A549 (cell line): ENCODE results near the gene SERPINE2. TPM values are rescaled to one million over a fixed set of nuclear protein-coding genes. Genes with fewer than 3 reads are reported as not detected.

ENCODE experiments used
- ATAC-seq, 2 experiments: fragments of 200-7000 bp in 1 of 2; fragments of >200 bp in 1 of 2; cut with Nextera tagmentation in 1 of 2; cut with Tn5 transposase in 1 of 2; 3 replicates each; pipeline versions ENCODE4 v1.8.0 to v1.9.1; 2018 to 2020; ENCODE audit warnings: mild to moderate bottlenecking in 1 of 2, moderate library complexity in 1 of 2
- CTCF ChIA-PET: fragments of 300-600 bp; sonication (Branson Sonifier 250); formaldehyde crosslinking; extraction: SDS; loops from one replicate; lab custom pipeline; 2021; ENCODE audit warnings: antibody characterized with exemption, inconsistent platforms; lab: Yijun Ruan, JAX
- POLR2A ChIA-PET: fragments of 350-600 bp; formaldehyde crosslinking; extraction: SDS; loops from one replicate; lab custom pipeline; 2021; ENCODE audit warnings: antibody characterized with exemption, inconsistent platforms; lab: Yijun Ruan, JAX
- DNase-seq, 2 experiments: peaks; one replicate each; pipeline versions ENCODE4 v3.0.0 to v3.0.0-alpha.2; 2011 to 2016; ENCODE audit warnings: low read depth in 1 of 2, low spot score in 1 of 2
- FAIRE-seq: peaks from 2 replicates; lab custom pipeline; 2011; peaks lifted over from hg19 to GRCh38; lab: Jason Lieb, UNC
- H3K27ac ChIP-seq, 2 experiments: fragments of >200 bp; sonication (Bioruptor Twin); formaldehyde crosslinking; 3 replicates each; pipeline ENCODE4 v1.5.1; 2016 to 2017
- H3K4me1 ChIP-seq: fragments of >200 bp; sonication (Bioruptor Twin); formaldehyde crosslinking; 3 replicates; pipeline ENCODE4 v1.6.1; 2016
- H3K4me2 ChIP-seq: fragments of >200 bp; sonication (Bioruptor Twin); formaldehyde crosslinking; 3 replicates; pipeline ENCODE4 v1.6.1; 2016
- H3K4me3 ChIP-seq: fragments of >200 bp; sonication (Bioruptor Twin); formaldehyde crosslinking; 3 replicates; pipeline ENCODE4 v1.5.1; 2016
- H3K9me3 ChIP-seq: fragments of >200 bp; sonication (Bioruptor Twin); formaldehyde crosslinking; 3 replicates; pipeline ENCODE4 v1.6.1; 2016
- BHLHE40 ChIP-seq: IDR thresholded peaks from 2 replicates; pipeline ENCODE4 v1.6.1; 2012; ENCODE audit warnings: low read depth, low read length, inconsistent platforms
- CBX2 ChIP-seq: fragments of 200-600 bp; sonication (generic); IDR thresholded peaks from 2 replicates; pipeline ENCODE4 v1.6.1; 2016; ENCODE audit warnings: low read depth, mild to moderate bottlenecking, borderline replicate concordance
- EHMT2 ChIP-seq: fragments of 200-600 bp; sonication (generic); IDR thresholded peaks from 2 replicates; pipeline ENCODE4 v1.6.1; 2016; ENCODE audit warnings: antibody characterized with exemption, low read depth, mild to moderate bottlenecking, moderate library complexity
- ELK1 ChIP-seq: fragments of 150-350 bp; IDR thresholded peaks from 2 replicates; pipeline ENCODE4 v1.6.1; 2014; ENCODE audit warnings: low read depth, mild to moderate bottlenecking, low read length
- FOSB ChIP-seq: fragments of 250-450 bp; sonication (Bioruptor Pico); IDR thresholded peaks from 2 replicates; pipeline ENCODE4 v1.5.0; 2020; ENCODE audit warnings: mild to moderate bottlenecking, moderate library complexity
- GATA3 ChIP-seq: IDR thresholded peaks from 2 replicates; pipeline ENCODE4 v1.6.1; 2012; ENCODE audit warnings: borderline replicate concordance
- HMGXB4 ChIP-seq: fragments of 250-450 bp; sonication (Bioruptor Pico); IDR thresholded peaks from 2 replicates; pipeline ENCODE4 v1.5.0; 2021; ENCODE audit warnings: mild to moderate bottlenecking, moderate library complexity, borderline replicate concordance
- KDM1A ChIP-seq: fragments of 200-600 bp; sonication (generic); IDR thresholded peaks from 2 replicates; pipeline ENCODE4 v1.6.1; 2016; ENCODE audit warnings: low read depth, mild to moderate bottlenecking
- MAFK ChIP-seq: fragments of 450-650 bp; IDR thresholded peaks from 2 replicates; pipeline ENCODE4 v1.6.1; 2014; ENCODE audit not compliant: partially characterized antibody
- MAZ ChIP-seq: fragments of 150-350 bp; IDR thresholded peaks from 2 replicates; pipeline ENCODE4 v1.6.1; 2014; ENCODE audit warnings: antibody characterized with exemption, low read depth, low read length, borderline replicate concordance
- NFE2L2 ChIP-seq: fragments of 150-350 bp; conservative IDR thresholded peaks from 2 replicates; pipeline ENCODE4 v1.6.1; 2014; ENCODE audit warnings: low read length
- PHF8 ChIP-seq: fragments of 200-600 bp; sonication (generic); IDR thresholded peaks from 2 replicates; pipeline ENCODE4 v1.6.1; 2016; ENCODE audit warnings: low read depth, mild to moderate bottlenecking, antibody characterized with exemption, moderate library complexity, borderline replicate concordance
- POLR2AphosphoS2 ChIP-seq: conservative IDR thresholded peaks from 2 replicates; pipeline ENCODE4 v1.6.1; 2012; ENCODE audit warnings: low read length, improper control_type of control experiment, inconsistent platforms
- RCOR1 ChIP-seq: fragments of 150-350 bp; IDR thresholded peaks from 2 replicates; pipeline ENCODE4 v1.6.1; 2014; ENCODE audit warnings: antibody characterized with exemption, low read length, low read depth
- REST ChIP-seq: fragments of 200-600 bp; sonication (generic); IDR thresholded peaks from 2 replicates; pipeline ENCODE4 v1.6.1; 2016; ENCODE audit warnings: antibody characterized with exemption, mild to moderate bottlenecking, moderate library complexity
- RFX5 ChIP-seq: fragments of 450-650 bp; IDR thresholded peaks from 2 replicates; pipeline ENCODE4 v1.7.1; 2014; ENCODE audit warnings: antibody characterized with exemption, mild to moderate bottlenecking, moderate library complexity
- SMC3 ChIP-seq: fragments of >200 bp; sonication (Bioruptor Twin); formaldehyde crosslinking; IDR thresholded peaks from 3 replicates; pipeline ENCODE4 v1.6.1; 2018; ENCODE audit warnings: inconsistent platforms
- SREBF2 ChIP-seq: fragments of 450-650 bp; IDR thresholded peaks from 2 replicates; pipeline ENCODE4 v1.6.1; 2014; ENCODE audit warnings: mild to moderate bottlenecking, moderate library complexity
- ZFP36 ChIP-seq: fragments of 450-650 bp; IDR thresholded peaks from 2 replicates; pipeline ENCODE4 v1.6.1; 2014; ENCODE audit warnings: borderline replicate concordance; ENCODE audit not compliant: partially characterized antibody
- ZNF302 ChIP-seq: fragments of 250-450 bp; sonication (Bioruptor Pico); IDR thresholded peaks from 2 replicates; pipeline ENCODE4 v1.9.0; 2021; ENCODE audit warnings: inconsistent platforms, mild to moderate bottlenecking, moderate library complexity
- WGBS: methylation state at CpG from one replicate; pipeline ENCODE4 v1.1.6; 2017; ENCODE audit errors: missing lambda C conversion rate; 5-methylcytosine and 5-hydroxymethylcytosine counted together
- polyA plus RNA-seq, 4 experiments: library from polyadenylated mRNA; depleted of rRNA in 3 of 4; stranded (reverse); fragments of >200 nt; fragmentation: RNase III in 1 of 4; extraction: RNeasy Plus Mini Kit Qiagen cat#74134 plus additional on column Dnase treatment in 1 of 4; gene quantifications; 2 replicates in 3 of 4; 3 replicates in 1 of 4; pipeline ENCODE4 v1.2.3, GENCODE V29; 2011 to 2017
- TF ChIP-seq, protein P1 (sequence below): fragments of >200 bp; sonication (Bioruptor Twin); formaldehyde crosslinking; IDR thresholded peaks from 2 replicates; pipeline ENCODE4 v1.6.1; 2016
- TF ChIP-seq, protein P2 (sequence below): fragments of >200 bp; sonication (Bioruptor Twin); formaldehyde crosslinking; IDR thresholded peaks from 3 replicates; pipeline ENCODE4 v1.6.1; 2016

The SERPINE2 gene
- polyA plus RNA-seq, 2 of the 4 experiments (the other 2 are of a cell fraction), result 58.6 to 88.2 TPM

DNA sequence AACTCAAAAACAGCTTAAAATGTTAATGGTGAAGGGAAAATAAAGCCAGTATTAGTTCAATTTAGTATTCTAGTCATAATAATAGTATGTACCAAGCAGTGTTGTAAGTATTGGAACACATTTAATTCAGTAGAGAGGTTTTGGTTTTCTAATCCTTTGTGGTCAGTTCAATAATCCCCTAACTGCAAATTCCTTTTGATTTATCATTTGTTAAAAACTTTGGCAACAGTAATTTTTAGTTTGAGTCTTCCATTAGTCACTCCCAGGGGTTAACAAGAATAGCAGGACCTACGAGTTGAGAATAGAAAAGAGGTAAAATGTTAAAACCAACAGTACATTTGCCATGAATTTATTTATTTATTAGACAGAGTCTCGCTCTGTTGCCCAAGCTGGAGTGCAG lies 71.1 kb downstream of the SERPINE2 start:
- no peak for FAIRE-seq
- no peak for ATAC-seq
- no peak for TF ChIP-seq KDM1A
- TF ChIP-seq RFX5, result no peak
- TF ChIP-seq FOSB (CRISPR knock-in tag), result no peak
- no peak for TF ChIP-seq ZNF302 (CRISPR knock-in tag)
- TF ChIP-seq SREBF2, result no peak
- TF ChIP-seq MAFK, result no peak
- no peak for TF ChIP-seq EHMT2
- no peak for TF ChIP-seq GATA3
- no peak for TF ChIP-seq MAZ
- no peak for TF ChIP-seq NFE2L2
- TF ChIP-seq REST, result no peak
- no peak for TF ChIP-seq RCOR1
- TF ChIP-seq ZFP36, result no peak
- TF ChIP-seq SMC3, result no peak
- no peak for TF ChIP-seq BHLHE40
- TF ChIP-seq HMGXB4 (CRISPR knock-in tag), result no peak
- TF ChIP-seq, protein P1, sequence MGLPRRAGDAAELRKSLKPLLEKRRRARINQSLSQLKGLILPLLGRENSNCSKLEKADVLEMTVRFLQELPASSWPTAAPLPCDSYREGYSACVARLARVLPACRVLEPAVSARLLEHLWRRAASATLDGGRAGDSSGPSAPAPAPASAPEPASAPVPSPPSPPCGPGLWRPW, result no peak
- TF ChIP-seq PHF8, result no peak
- no peak for TF ChIP-seq ELK1
- Histone ChIP-seq H3K4me3 (no peak overlapping the region), H3K4me2 (no peak overlapping the region), H3K9me3 (no peaks in the 10 kb centered on the region), H3K4me1 (no peaks in the 10 kb centered on the region), H3K27ac (no peak overlapping the region)
- 88% methylated on average over 2 of the region's 2 CpGs for WGBS
- ChIA-PET CTCF (interaction anchor here (0.6 to 8.6 kb wide), 8 partner anchors 9 to 675 kb away, joined by 3 to 148 read pairs (median 5); partner anchors contain the start of gene MRPL44), POLR2A (no interaction called here)
- no peak for DNase-seq

DNA sequence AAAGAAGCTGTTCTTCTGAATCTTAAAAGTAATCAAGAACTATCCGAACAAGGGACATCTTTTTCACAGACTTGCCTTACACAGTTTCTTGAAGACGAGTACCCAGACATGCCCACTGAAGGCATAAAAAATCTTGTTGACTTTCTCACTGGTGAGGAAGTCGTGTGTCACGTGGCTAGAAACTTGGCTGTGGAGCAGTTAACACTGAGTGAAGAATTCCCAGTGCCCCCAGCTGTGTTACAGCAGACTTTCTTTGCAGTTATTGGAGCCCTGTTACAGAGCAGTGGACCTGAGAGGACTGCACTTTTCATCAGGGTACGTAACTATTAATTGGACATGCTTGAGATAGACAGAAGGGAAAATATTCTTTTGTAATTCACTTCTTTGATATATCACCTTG lies 79.4 kb downstream of the SERPINE2 start:
- TF ChIP-seq SREBF2 (no peak), MAZ (no peak), CBX2 (no peak), PHF8 (no peak), POLR2AphosphoS2 (no peak), BHLHE40 (no peak)
- TF ChIP-seq, protein P2, sequence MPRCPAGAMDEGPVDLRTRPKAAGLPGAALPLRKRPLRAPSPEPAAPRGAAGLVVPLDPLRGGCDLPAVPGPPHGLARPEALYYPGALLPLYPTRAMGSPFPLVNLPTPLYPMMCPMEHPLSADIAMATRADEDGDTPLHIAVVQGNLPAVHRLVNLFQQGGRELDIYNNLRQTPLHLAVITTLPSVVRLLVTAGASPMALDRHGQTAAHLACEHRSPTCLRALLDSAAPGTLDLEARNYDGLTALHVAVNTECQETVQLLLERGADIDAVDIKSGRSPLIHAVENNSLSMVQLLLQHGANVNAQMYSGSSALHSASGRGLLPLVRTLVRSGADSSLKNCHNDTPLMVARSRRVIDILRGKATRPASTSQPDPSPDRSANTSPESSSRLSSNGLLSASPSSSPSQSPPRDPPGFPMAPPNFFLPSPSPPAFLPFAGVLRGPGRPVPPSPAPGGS, result no peak
- no peak overlapping the region for H3K27ac ChIP-seq
- 76% methylated on average over 5 of the region's 5 CpGs for WGBS
- no peaks in the 10 kb centered on the region for H3K9me3 ChIP-seq
- FAIRE-seq, result no peak
- DNase-seq, result no peak
- H3K4me2 ChIP-seq, result peak overlapping the region; percentile 86; the same call in 1 of the 3 replicates
- ATAC-seq, result no peak
- no peak overlapping the region for H3K4me3 ChIP-seq
- ChIA-PET POLR2A (no interaction called here), CTCF (interaction anchor here (3.9 kb wide), 1 partner anchor 11 kb away, joined by 31 read pairs; no protein-coding TSS in a partner anchor)
- H3K4me1 ChIP-seq, result peaks cover 21% of the 10 kb centered on the region; the same call in 2 of the 3 replicates
